Esophagus mucosa (tissue), 1 donor: Measurements from ENCODE around the gene IBA57. TPM values are rescaled to one million over a fixed set of nuclear protein-coding genes. Genes with fewer than 3 reads are reported as not detected.
A peak's percentile ranks its signal among the peaks of the same experiment; 100 is the strongest.
"Not testable (repeated sequence)": the region's sequence is repeated elsewhere in the genome, so short reads cannot be mapped to it uniquely, and the experiment has no call there.

Experiments used
- ATAC-seq: fragments of 200-7000 bp; cut with Tn5 transposase; one replicate; pipeline ENCODE4 v1.9.1; 2020
- total RNA-seq: library from RNA; stranded (reverse); gene quantifications from one replicate; pipeline ENCODE4 v1.2.4, GENCODE V29; 2023
- donor health status: DM: yes; HTN: yes; CAD: no.

IBA57 gene
- total RNA-seq, 1 donor from 2014 or later: 6.9 TPM

GRCh38 chr1:228173528-228174481, 8.2 kb downstream of the IBA57 start:
- peak; percentile 77 for ATAC-seq

- ATAC-seq: peak; percentile 53
Measured at GRCh38 chr1:228174482-228175315, 9.1 kb downstream of the IBA57 start.

- no peak for ATAC-seq
Measured at GRCh38 chr1:228175316-228176023, 9.9 kb downstream of the IBA57 start.

GRCh38 chr1:228176024-228176395, 10.4 kb downstream of the IBA57 start:
- ATAC-seq: no peak

- no peak for ATAC-seq
Measured at GRCh38 chr1:228176461-228177182, 11.0 kb downstream of the IBA57 start.

GRCh38 chr1:228177183-228177475, 11.5 kb downstream of the IBA57 start:
- no peak for ATAC-seq

GRCh38 chr1:228177721-228178710, 12.4 kb downstream of the IBA57 start:
- ATAC-seq: no peak

- no peak for ATAC-seq
Measured at GRCh38 chr1:228178737-228179684, 13.4 kb downstream of the IBA57 start.

- ATAC-seq: no peak
Measured at GRCh38 chr1:228180271-228180958, 14.8 kb downstream of the IBA57 start.

- no peak for ATAC-seq
Measured at GRCh38 chr1:228180959-228181644, 15.5 kb downstream of the IBA57 start.

- no peak for ATAC-seq
Measured at GRCh38 chr1:228181645-228182034, 16.0 kb downstream of the IBA57 start.

GRCh38 chr1:228182296-228183030, 16.9 kb downstream of the IBA57 start:
- ATAC-seq: no peak

GRCh38 chr1:228184152-228184551, 18.5 kb downstream of the IBA57 start:
- no peak for ATAC-seq

- no peak for ATAC-seq
Measured at GRCh38 chr1:228185641-228185965, 20.0 kb downstream of the IBA57 start.

GRCh38 chr1:228188249-228188648, 22.6 kb downstream of the IBA57 start:
- not testable (repeated sequence) for ATAC-seq

GRCh38 chr1:228190182-228190581, 24.6 kb downstream of the IBA57 start:
- ATAC-seq: no peak

GRCh38 chr1:228190778-228191177, 25.2 kb downstream of the IBA57 start:
- ATAC-seq: no peak

GRCh38 chr1:228194436-228194835, 28.8 kb downstream of the IBA57 start:
- no peak for ATAC-seq
